Gastroesophageal sphincter (tissue), 4 donors: Measurements from ENCODE around the gene ATP6V1E1. TPM values are rescaled to one million over a fixed set of nuclear protein-coding genes. Genes with fewer than 3 reads are reported as not detected.

Experiments
- ATAC-seq: fragments of 150-250 bp; one replicate; pipeline ENCODE4 v1.9.1; 2016; ENCODE audit warnings: mild to moderate bottlenecking, moderate library complexity
- H3K27ac ChIP-seq, 4 donors: fragments of 200-600 bp; sonication (generic) in 3 of 4; 1 replicate in 3 of 4; 2 replicates in 1 of 4; pipeline ENCODE4 v1.5.1; 2016 to 2019
- H3K27me3 ChIP-seq: fragments of 200-600 bp; sonication (generic); one replicate; pipeline ENCODE4 v1.5.1; 2019
- H3K36me3 ChIP-seq, 2 donors: fragments of 200-600 bp; sonication (generic); one replicate each; pipeline ENCODE4 v1.5.1; 2019; ENCODE audit warnings: control low read depth in 1 of 2
- H3K4me1 ChIP-seq, 3 donors: fragments of 200-600 bp; sonication (generic); 1 replicate in 2 of 3; 2 replicates in 1 of 3; pipeline ENCODE4 v1.5.1; 2016 to 2019; ENCODE audit warnings: control low read depth in 2 of 3
- H3K4me3 ChIP-seq, 2 donors: fragments of 200-600 bp; sonication (generic); one replicate each; pipeline ENCODE4 v1.5.1; 2019; ENCODE audit warnings: mild to moderate bottlenecking in 1 of 2, moderate library complexity in 1 of 2
- H3K9me3 ChIP-seq, 3 donors: fragments of 200-600 bp; sonication (generic); one replicate each; pipeline ENCODE4 v1.5.1; 2017 to 2019; ENCODE audit warnings: control low read depth in 2 of 3
- EP300 ChIP-seq: sonication (generic); formaldehyde crosslinking; IDR thresholded peaks from one replicate; pipeline ENCODE4 v1.6.1; 2017; ENCODE audit warnings: antibody characterized with exemption, mild to moderate bottlenecking
- POLR2A ChIP-seq, 2 donors: fragments of 450-650 bp; IDR thresholded peaks; one replicate each; pipeline ENCODE4 v1.6.1; 2017; ENCODE audit warnings: antibody characterized with exemption in 2 of 2, mild to moderate bottlenecking in 2 of 2, moderate library complexity in 1 of 2
- POLR2AphosphoS5 ChIP-seq: sonication (generic); formaldehyde crosslinking; IDR thresholded peaks from one replicate; pipeline ENCODE4 v1.6.1; 2017; ENCODE audit warnings: antibody characterized with exemption
- WGBS, 2 donors: methylation state at CpG; one replicate each; pipeline ENCODE4 v1.1.5; 2018; ENCODE audit warnings: low coverage in 1 of 2; 5-methylcytosine and 5-hydroxymethylcytosine counted together
- total RNA-seq, 4 donors: library from RNA; depleted of rRNA; stranded (reverse); fragments of >200 nt; gene quantifications; one replicate each; pipeline ENCODE4 v1.1.0, GENCODE V29; 2016
- TF ChIP-seq, protein P1 (sequence below), 4 experiments: fragments of 200-600 bp in 2 of 4; fragments of 450-650 bp in 2 of 4; sonication (generic) in 1 of 4; IDR thresholded peaks; one replicate each; pipeline ENCODE4 v1.5.1; 2017 to 2019; ENCODE audit warnings: antibody characterized with exemption in 4 of 4, mild to moderate bottlenecking in 2 of 4, moderate library complexity in 2 of 4

Gene ATP6V1E1
- total RNA-seq, 4 donors from 2014 or later = 146 to 252 (median 195) TPM

DNA sequence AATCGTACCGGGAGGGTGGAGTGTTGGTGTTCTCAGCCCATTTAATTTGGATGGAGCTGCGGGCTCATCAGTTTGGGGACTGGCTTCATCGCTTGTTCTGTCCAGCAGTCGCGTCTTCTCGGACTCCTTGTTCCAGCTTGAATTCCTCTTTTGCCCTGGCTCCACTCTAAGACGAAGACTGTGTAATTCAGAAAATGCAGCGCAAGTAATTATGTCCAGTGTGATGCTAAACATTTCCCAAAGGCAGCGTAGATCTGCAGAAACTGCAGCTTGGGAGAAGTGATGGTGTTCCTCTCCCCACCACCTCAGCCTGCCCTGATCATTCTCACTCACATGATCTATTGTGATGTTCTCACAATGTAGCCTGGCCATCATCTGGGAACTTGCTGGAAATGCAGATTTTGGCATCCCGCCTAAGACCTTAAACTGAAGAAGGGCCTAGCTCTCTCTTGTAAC, 64.6 kb downstream of the ATP6V1E1 start:
- H3K4me3 ChIP-seq = peak overlapping the region in 1 of 2 donors; percentile 25

GRCh38 chr22:17562906-17563870, 65.4 kb downstream of the ATP6V1E1 start, which contains the start of gene SLC25A18:
Gene SLC25A18, plus strand, starts transcription at chr22:17563498. Its CDS starts 16,447 bp downstream, at chr22:17579945.
- no peaks in the 10 kb centered on the region for H3K36me3 ChIP-seq
- TF ChIP-seq POLR2AphosphoS5 (peak; percentile 39), POLR2A (IDR thresholded peaks at IDR 0.05) (no peak), EP300 (no peak)
- TF ChIP-seq, protein P1, sequence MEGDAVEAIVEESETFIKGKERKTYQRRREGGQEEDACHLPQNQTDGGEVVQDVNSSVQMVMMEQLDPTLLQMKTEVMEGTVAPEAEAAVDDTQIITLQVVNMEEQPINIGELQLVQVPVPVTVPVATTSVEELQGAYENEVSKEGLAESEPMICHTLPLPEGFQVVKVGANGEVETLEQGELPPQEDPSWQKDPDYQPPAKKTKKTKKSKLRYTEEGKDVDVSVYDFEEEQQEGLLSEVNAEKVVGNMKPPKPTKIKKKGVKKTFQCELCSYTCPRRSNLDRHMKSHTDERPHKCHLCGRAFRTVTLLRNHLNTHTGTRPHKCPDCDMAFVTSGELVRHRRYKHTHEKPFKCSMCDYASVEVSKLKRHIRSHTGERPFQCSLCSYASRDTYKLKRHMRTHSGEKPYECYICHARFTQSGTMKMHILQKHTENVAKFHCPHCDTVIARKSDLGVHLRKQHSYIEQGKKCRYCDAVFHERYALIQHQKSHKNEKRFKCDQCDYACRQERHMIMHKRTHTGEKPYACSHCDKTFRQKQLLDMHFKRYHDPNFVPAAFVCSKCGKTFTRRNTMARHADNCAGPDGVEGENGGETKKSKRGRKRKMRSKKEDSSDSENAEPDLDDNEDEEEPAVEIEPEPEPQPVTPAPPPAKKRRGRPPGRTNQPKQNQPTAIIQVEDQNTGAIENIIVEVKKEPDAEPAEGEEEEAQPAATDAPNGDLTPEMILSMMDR (IDR thresholded peaks at IDR 0.05) = peak in 1 of 4 experiments; percentile 28
- no peaks in the 10 kb centered on the region for H3K9me3 ChIP-seq
- H3K4me3 ChIP-seq = peak within 1 kb of the TSS in 1 of 2 donors; percentile 25
- peak within 1 kb of the TSS; percentile 74 to 90 (median 80) for H3K27ac ChIP-seq
- peaks cover 0 to 37% (median 8%) of the 10 kb centered on the region in 3 donors for H3K4me1 ChIP-seq
- peak; percentile 65 for ATAC-seq
- WGBS, 2 donors = 51 to 70% methylated on average over 4 to 12 of the region's 17 CpGs
- H3K27me3 ChIP-seq = no peaks in the 10 kb centered on the region

More for the DNA sequence above, 64.6 kb downstream of the ATP6V1E1 start:
- ATAC-seq = peak; percentile 81
- TF ChIP-seq EP300 (no peak), POLR2A (IDR thresholded peaks at IDR 0.05) (no peak), POLR2AphosphoS5 (peak; percentile 69)
- Histone ChIP-seq H3K9me3 (no peaks in the 10 kb centered on the region), H3K27me3 (no peaks in the 10 kb centered on the region), H3K36me3 (no peaks in the 10 kb centered on the region), H3K4me1 (peaks cover 0 to 31% (median 8%) of the 10 kb centered on the region in 3 donors), H3K27ac (peak overlapping the region; percentile 74 to 90 (median 80))
- 34 to 74% methylated on average over 9 to 10 of the region's 11 CpGs for WGBS, 2 donors

GRCh38 chr22:17559188-17559587, 69.4 kb downstream of the ATP6V1E1 start:
- no peak for TF ChIP-seq EP300
- no peak overlapping the region for H3K4me3 ChIP-seq
- no peaks in the 10 kb centered on the region for H3K9me3 ChIP-seq
- no peaks in the 10 kb centered on the region for H3K27me3 ChIP-seq
- whole genome bisulfite sequencing, 2 donors = 92 to 94% methylated on average over 8 to 9 of the region's 10 CpGs
- peak overlapping the region in 2 of 4 donors; percentile 48 to 61 for H3K27ac ChIP-seq
- ATAC-seq = no peak
- H3K36me3 ChIP-seq = no peaks in the 10 kb centered on the region
- peaks cover 0 to 37% (median 8%) of the 10 kb centered on the region in 3 donors for H3K4me1 ChIP-seq

DNA sequence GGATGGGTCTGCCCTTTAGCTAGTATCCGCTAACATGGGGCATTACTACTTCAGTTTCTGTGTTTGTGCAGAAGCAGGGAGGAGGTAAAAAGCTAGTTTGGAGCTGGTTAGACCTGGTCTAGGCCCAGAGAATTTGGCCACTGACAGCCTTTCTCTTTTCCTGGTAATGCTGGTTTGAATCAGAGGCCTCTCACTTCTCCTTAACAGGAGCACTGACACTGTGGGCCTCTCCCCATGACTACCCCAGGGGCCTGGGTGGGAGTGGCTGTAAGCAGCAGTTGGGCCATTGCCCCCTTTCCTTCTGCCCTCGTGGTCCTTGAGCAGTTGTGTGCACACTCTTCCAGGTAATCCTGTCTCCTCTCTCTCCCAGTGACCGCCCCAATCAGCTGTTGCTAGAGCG, 73.7 kb downstream of the ATP6V1E1 start:
- TF ChIP-seq, protein P1 (IDR thresholded peaks at IDR 0.05) = no peak
- TF ChIP-seq POLR2A (IDR thresholded peaks at IDR 0.05) (no peak), POLR2AphosphoS5 (no peak), EP300 (no peak)
- no peak for ATAC-seq
- H3K27ac ChIP-seq = no peak overlapping the region
- H3K4me1 ChIP-seq = peaks cover 0 to 15% (median 0%) of the 10 kb centered on the region in 3 donors
- no peaks in the 10 kb centered on the region for H3K27me3 ChIP-seq
- H3K4me3 ChIP-seq = no peak overlapping the region
- no peaks in the 10 kb centered on the region for H3K9me3 ChIP-seq
- H3K36me3 ChIP-seq = peaks cover 0 to 18% of the 10 kb centered on the region in 2 donors
- 71 to 89% methylated on average over 3 to 4 of the region's 4 CpGs for WGBS, 2 donors

DNA sequence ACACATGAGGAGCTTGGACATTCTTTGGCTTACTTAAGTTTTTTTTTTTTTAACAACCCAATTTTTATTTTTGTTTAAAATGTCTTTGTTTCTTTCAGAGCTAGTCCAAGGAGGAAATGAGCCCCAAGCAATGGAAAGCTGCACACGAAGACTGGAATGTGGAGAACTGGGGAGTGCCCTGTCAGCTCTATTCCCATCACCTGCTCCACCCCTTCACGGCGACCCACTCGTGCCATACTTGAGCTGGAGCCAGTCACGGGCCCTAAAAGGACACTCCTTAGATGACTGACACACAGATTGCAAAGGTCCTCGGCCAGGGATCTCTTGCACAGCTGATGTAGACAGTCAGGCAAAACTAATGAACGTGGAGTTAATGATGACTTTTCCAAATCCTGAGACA, 75.8 kb downstream of the ATP6V1E1 start:
- WGBS, 2 donors = 45 to 86% methylated on average over 2 of the region's 7 CpGs
- H3K27me3 ChIP-seq = no peaks in the 10 kb centered on the region
- ATAC-seq = no peak

More for the DNA sequence above, 75.8 kb downstream of the ATP6V1E1 start:
- H3K27ac ChIP-seq = no peak overlapping the region
- TF ChIP-seq, protein P1 (IDR thresholded peaks at IDR 0.05) = no peak
- TF ChIP-seq POLR2A (IDR thresholded peaks at IDR 0.05) (no peak), POLR2AphosphoS5 (no peak), EP300 (no peak)
- peaks cover 0 to 3% (median 0%) of the 10 kb centered on the region in 3 donors for H3K4me1 ChIP-seq
- H3K4me3 ChIP-seq = no peak overlapping the region
- no peaks in the 10 kb centered on the region for H3K9me3 ChIP-seq
- H3K36me3 ChIP-seq = peaks cover 0 to 37% of the 10 kb centered on the region in 2 donors
